Heart left ventricle (tissue), 16 donors: ENCODE measurements around the gene TSPAN32. TPM values are rescaled to one million over a fixed set of nuclear protein-coding genes. Genes with fewer than 3 reads are reported as not detected.

Source experiments
- ATAC-seq, 4 donors: fragments of 200-7000 bp; cut with Tn5 transposase; one replicate each; pipeline ENCODE4 v1.9.1; 2020 to 2022; ENCODE audit warnings: moderate library complexity in 4 of 4, mild to moderate bottlenecking in 3 of 4, moderate number of reproducible peaks in 1 of 4
- DNase-seq, 5 donors: peaks; one replicate each; pipeline ENCODE4 v3.0.0-alpha.2; 2020
- H3K27ac ChIP-seq, 12 donors: fragments of 200-600 bp; sonication (generic) in 4 of 12; one replicate each; pipeline versions ENCODE4 v1.5.0 to v1.8.0; 2016 to 2022; ENCODE audit warnings: mild to moderate bottlenecking in 2 of 12
- H3K27me3 ChIP-seq, 9 donors: fragments of 200-600 bp; sonication (generic) in 2 of 9; one replicate each; pipeline versions ENCODE4 v1.5.1 to v1.8.0; 2016 to 2022; ENCODE audit warnings: mild to moderate bottlenecking in 3 of 9
- H3K36me3 ChIP-seq, 9 donors: fragments of 200-600 bp; sonication (generic) in 2 of 9; one replicate each; pipeline versions ENCODE4 v1.5.0 to v1.8.0; 2018 to 2022; ENCODE audit warnings: mild to moderate bottlenecking in 2 of 9
- H3K4me1 ChIP-seq, 12 donors: fragments of 200-600 bp; sonication (generic) in 4 of 12; one replicate each; pipeline versions ENCODE4 v1.5.0 to v1.8.0; 2016 to 2022; ENCODE audit warnings: mild to moderate bottlenecking in 3 of 12
- H3K4me3 ChIP-seq, 12 donors: fragments of 200-600 bp; sonication (generic) in 4 of 12; one replicate each; pipeline versions ENCODE4 v1.5.0 to v1.8.0; 2017 to 2022; ENCODE audit warnings: mild to moderate bottlenecking in 9 of 12, moderate library complexity in 4 of 12
- H3K9me3 ChIP-seq, 12 donors: fragments of 200-600 bp; sonication (generic) in 4 of 12; one replicate each; pipeline versions ENCODE4 v1.5.0 to v1.8.0; 2016 to 2022; ENCODE audit warnings: mild to moderate bottlenecking in 1 of 12
- POLR2A ChIP-seq, 2 donors: fragments of 450-650 bp; IDR thresholded peaks; one replicate each; pipeline ENCODE4 v1.6.1; 2017; ENCODE audit warnings: antibody characterized with exemption in 2 of 2, mild to moderate bottlenecking in 2 of 2, moderate library complexity in 2 of 2
- WGBS, 4 donors: extraction: QIAGEN DNeasy Blood & Tissue Kit in 2 of 4; methylation state at CpG; one replicate each; pipeline versions ENCODE4 v1.1.5 to v1.1.7; 2013 to 2018; 5-methylcytosine and 5-hydroxymethylcytosine counted together
- intact Hi-C, 10 donors: fragments of 100-400 bp; cut with DNase I; formaldehyde crosslinking; loops; one replicate each; pipeline versions ENCODE4 v1.11.1 to v1.14.2; 2022
- polyA plus RNA-seq, 2 donors: library from polyadenylated mRNA; stranded (reverse); fragments of 200-250 nt; gene quantifications; one replicate each; pipeline ENCODE4 v1.2.3, GENCODE V29; 2013
- total RNA-seq, 9 donors: library from RNA; depleted of rRNA in 2 of 9; stranded (reverse); fragments of >200 nt in 2 of 9; fragmentation: NEBNext Ultra II Directional in 3 of 9; extraction: Animal tissue kit (Norgen Biotek cat#: 25700) in 3 of 9; gene quantifications; one replicate each; pipeline versions ENCODE4 v1.1.0 to v1.2.4, GENCODE V29; 2016 to 2023
- TF ChIP-seq, protein P1 (sequence below), 12 donors: fragments of 200-600 bp; sonication (generic) in 4 of 12; IDR thresholded peaks; one replicate each; pipeline versions ENCODE4 v1.5.0 to v1.8.0; 2018 to 2022; ENCODE audit warnings: antibody characterized with exemption in 12 of 12, mild to moderate bottlenecking in 5 of 12
- donor health status: ischemic (EF 13 %, LVEDD 7.1; RV severe dilation, severe dysfunction).
- donor health status: healthy with polysubstance abuse.
- donor health status: DM: no; HTN: yes; CAD: no.
- donor health status: DM: no; HTN: no; CAD: no.
- donor health status: ischemic (EF 25% LVEDD 6.9; RV normal size, moderate dysfunction).
- donor health status: ischemic (EF 25% LVEDD 5.7; RV mildly dilated, moderate dysfunction).
- donor health status: healthy.
- donor health status: DM: yes; HTN: yes; CAD: no.
- donor health status: ischemic (EF 35%, LVEDD 5.7; RV mildly dilated, moderate dysfunction).
- donor health status: nonischemic (EF 11% LVEDD 7.7; RV severe dilation, severe dysfunction).
- donor health status: DM: yes; HTN: yes; CAD: no.
- donor health status: PGD.
- donor health status: ischemic (EF 29% LVEDD 5.4; RV normal size, mild dysfunction).
- donor health status: nonischemic (EF 23%, LVEDD 6.1; RV moderate dilation, normal function).

The TSPAN32 gene
- total and polyA plus RNA-seq, 11 donors, result 3.5 to 29.5 (median 18.0) TPM

- peaks cover 0 to 9% (median 0%) of the 10 kb centered on the region in 12 donors for H3K9me3 ChIP-seq
- H3K4me1 ChIP-seq, result peaks cover 0 to 18% (median 6%) of the 10 kb centered on the region in 12 donors
- H3K4me3 ChIP-seq, result no peak overlapping the region
- TF ChIP-seq, protein P1, sequence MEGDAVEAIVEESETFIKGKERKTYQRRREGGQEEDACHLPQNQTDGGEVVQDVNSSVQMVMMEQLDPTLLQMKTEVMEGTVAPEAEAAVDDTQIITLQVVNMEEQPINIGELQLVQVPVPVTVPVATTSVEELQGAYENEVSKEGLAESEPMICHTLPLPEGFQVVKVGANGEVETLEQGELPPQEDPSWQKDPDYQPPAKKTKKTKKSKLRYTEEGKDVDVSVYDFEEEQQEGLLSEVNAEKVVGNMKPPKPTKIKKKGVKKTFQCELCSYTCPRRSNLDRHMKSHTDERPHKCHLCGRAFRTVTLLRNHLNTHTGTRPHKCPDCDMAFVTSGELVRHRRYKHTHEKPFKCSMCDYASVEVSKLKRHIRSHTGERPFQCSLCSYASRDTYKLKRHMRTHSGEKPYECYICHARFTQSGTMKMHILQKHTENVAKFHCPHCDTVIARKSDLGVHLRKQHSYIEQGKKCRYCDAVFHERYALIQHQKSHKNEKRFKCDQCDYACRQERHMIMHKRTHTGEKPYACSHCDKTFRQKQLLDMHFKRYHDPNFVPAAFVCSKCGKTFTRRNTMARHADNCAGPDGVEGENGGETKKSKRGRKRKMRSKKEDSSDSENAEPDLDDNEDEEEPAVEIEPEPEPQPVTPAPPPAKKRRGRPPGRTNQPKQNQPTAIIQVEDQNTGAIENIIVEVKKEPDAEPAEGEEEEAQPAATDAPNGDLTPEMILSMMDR (IDR thresholded peaks at IDR 0.05), result no peak
- TF ChIP-seq POLR2A (IDR thresholded peaks at IDR 0.05), result no peak
- no peaks in the 10 kb centered on the region for H3K36me3 ChIP-seq
- no peaks in the 10 kb centered on the region for H3K27me3 ChIP-seq
- intact Hi-C loops, result loop anchor here in 6 of 10 donors (5.0 kb wide), 2 partner anchors 40 to 45 kb away; no protein-coding TSS in a partner anchor
- 90 to 94% (median 92%) methylated on average over 11 of the region's 11 CpGs for WGBS, 4 donors
- ATAC-seq (no peak), DNase-seq (no peak)
- H3K27ac ChIP-seq, result no peak overlapping the region
These were observed 25.2 kb downstream of the TSPAN32 start for GRCh38 chr11:2327032-2327431.

DNA sequence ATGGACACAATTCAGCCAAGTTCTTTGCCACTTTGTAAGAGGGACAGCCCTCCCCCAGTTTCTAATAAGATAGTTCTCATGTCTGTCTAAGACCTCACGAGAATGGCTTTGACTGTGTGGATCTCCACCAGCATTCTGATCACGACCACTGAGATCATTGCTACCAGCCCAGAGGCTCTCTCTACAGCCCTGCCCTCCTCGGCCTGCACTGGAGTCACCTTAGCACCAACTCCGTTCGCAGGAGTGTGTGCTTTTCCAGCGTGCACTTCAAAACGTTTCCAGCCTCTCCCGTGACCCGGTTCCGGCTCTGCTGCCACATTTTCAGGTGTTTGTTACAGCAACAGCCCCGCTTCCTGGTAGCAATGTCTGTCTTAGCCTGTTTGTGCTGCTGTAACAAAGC, 26.2 kb downstream of the TSPAN32 start:
- DNase-seq (no peak), ATAC-seq (no peak)
- H3K36me3 ChIP-seq, result no peaks in the 10 kb centered on the region
- H3K4me1 ChIP-seq, result peaks cover 0 to 18% (median 6%) of the 10 kb centered on the region in 12 donors
- no peaks in the 10 kb centered on the region for H3K27me3 ChIP-seq
- H3K27ac ChIP-seq, result no peak overlapping the region
- 88 to 90% (median 90%) methylated on average over 11 of the region's 11 CpGs for WGBS, 4 donors
- no peak overlapping the region for H3K4me3 ChIP-seq
- TF ChIP-seq POLR2A (IDR thresholded peaks at IDR 0.05), result no peak
- TF ChIP-seq, protein P1 (IDR thresholded peaks at IDR 0.05), result no peak
- H3K9me3 ChIP-seq, result peaks cover 0 to 3% (median 0%) of the 10 kb centered on the region in 12 donors
- intact Hi-C loops, result loop anchor here in 6 of 10 donors (5.0 kb wide), 2 partner anchors 39 to 44 kb away; no protein-coding TSS in a partner anchor

DNA sequence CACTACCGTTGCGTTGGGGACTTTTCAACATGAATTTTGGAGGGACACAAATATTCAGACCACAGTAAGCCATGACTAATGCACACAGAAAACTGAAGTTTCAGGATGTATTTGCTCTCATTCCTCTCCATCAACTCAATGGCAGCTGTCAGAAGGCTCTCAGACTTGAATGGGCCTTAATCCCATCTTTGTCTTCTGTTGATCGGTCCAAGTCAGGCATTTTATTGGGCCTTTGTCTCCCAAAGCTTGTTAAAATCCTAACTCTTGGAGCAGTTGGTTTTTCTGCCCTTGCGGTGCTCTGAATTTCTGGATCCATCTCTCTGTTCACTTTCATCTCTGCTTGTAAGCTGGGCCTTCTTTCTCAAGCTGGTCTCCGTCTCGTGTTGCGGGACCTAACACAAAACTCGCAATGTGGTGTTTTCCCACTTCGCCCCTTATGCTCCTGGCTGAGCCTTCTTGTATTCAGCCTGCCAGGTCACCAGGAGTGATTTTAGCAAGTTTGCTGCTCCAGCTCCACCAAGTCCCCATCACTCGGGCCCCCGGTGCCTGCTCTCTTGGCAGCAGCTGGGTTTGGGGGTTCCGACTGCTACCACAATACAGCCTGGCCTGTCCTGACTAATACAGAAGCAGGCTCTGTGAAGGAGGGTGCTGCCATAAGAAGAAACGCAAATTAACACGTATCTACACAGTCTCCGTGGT, 27.0 kb downstream of the TSPAN32 start:
- H3K27ac ChIP-seq, result no peak overlapping the region
- no peak for ATAC-seq
- DNase-seq, result no peak
- H3K4me1 ChIP-seq, result peaks cover 0 to 18% (median 6%) of the 10 kb centered on the region in 12 donors
- no peak overlapping the region for H3K4me3 ChIP-seq
- TF ChIP-seq, protein P1 (IDR thresholded peaks at IDR 0.05), result no peak
- TF ChIP-seq POLR2A (IDR thresholded peaks at IDR 0.05), result no peak
- 93 to 96% (median 96%) methylated on average over 15 of the region's 15 CpGs for WGBS, 4 donors
- no peaks in the 10 kb centered on the region for H3K36me3 ChIP-seq
- no peaks in the 10 kb centered on the region for H3K27me3 ChIP-seq
- intact Hi-C loops, result loop anchor here in 6 of 10 donors (5.0 kb wide), 2 partner anchors 38 to 43 kb away; no protein-coding TSS in a partner anchor
- peaks cover 0 to 3% (median 0%) of the 10 kb centered on the region in 12 donors for H3K9me3 ChIP-seq

DNA sequence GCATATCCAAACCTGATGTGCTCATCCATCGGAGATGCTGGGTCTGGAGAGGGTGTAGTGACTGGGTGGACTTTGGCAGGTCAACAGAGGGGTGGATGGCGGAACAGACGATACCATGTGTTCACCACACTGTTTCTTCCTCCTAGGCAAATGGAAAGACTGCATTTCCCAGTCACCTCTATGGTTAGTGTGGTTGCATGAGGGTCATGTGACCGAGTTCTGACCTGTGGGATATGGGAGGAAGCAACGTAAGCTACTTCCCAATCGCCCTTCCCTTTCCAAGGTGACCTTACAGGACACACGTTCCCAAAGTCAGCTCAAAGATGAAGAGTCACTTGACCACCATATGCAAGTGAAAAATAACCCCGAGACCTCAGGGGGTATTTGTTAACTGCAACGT, 27.7 kb downstream of the TSPAN32 start:
- no peak overlapping the region for H3K27ac ChIP-seq
- no peaks in the 10 kb centered on the region for H3K36me3 ChIP-seq
- WGBS, 4 donors, result 87 to 93% (median 90%) methylated on average over 9 of the region's 9 CpGs
- H3K4me1 ChIP-seq, result peaks cover 0 to 18% (median 6%) of the 10 kb centered on the region in 12 donors
- intact Hi-C loops, result loop anchor here in 6 of 10 donors (5.0 kb wide), 2 partner anchors 38 to 43 kb away; no protein-coding TSS in a partner anchor
- no peak for ATAC-seq
- H3K4me3 ChIP-seq, result no peak overlapping the region
- peaks cover 0 to 3% (median 0%) of the 10 kb centered on the region in 12 donors for H3K9me3 ChIP-seq
- no peak for DNase-seq
- no peaks in the 10 kb centered on the region for H3K27me3 ChIP-seq
- TF ChIP-seq POLR2A (IDR thresholded peaks at IDR 0.05), result no peak
- TF ChIP-seq, protein P1 (IDR thresholded peaks at IDR 0.05), result no peak
